Measurements from ENCODE around the gene PTBP3. TPM values are rescaled to one million over a fixed set of nuclear protein-coding genes. Genes with fewer than 3 reads are reported as not detected.

Gene PTBP3
- total RNA-seq, 2 donors from 2014 or later: 83.3 to 94.8 TPM

- H3K4me3 ChIP-seq (ENCODE audit: low read length): no peak overlapping the region
- no peaks in the 10 kb centered on the region for H3K27me3 ChIP-seq (ENCODE audit: control insufficient read depth, insufficient read depth, low read length, poor library complexity, severe bottlenecking)
- Mint-ChIP-seq H3K27ac (no peak overlapping the region), H3K9me3 (peaks cover 7% of the 10 kb centered on the region), H3K27me3 (ENCODE audit: insufficient read depth) (no peaks in the 10 kb centered on the region), H3K4me1 (peaks cover 26% of the 10 kb centered on the region), H3K36me3 (ENCODE audit: low read depth) (peaks cover 13% of the 10 kb centered on the region), H3K4me3 (no peak overlapping the region)
- H3K9me3 ChIP-seq (ENCODE audit: control insufficient read depth, low read length): peaks cover 7% of the 10 kb centered on the region
- peaks cover 10% of the 10 kb centered on the region for H3K36me3 ChIP-seq (ENCODE audit: control insufficient read depth, insufficient read depth, low read length)
- no peak for DNase-seq
- TF ChIP-seq, protein P1, sequence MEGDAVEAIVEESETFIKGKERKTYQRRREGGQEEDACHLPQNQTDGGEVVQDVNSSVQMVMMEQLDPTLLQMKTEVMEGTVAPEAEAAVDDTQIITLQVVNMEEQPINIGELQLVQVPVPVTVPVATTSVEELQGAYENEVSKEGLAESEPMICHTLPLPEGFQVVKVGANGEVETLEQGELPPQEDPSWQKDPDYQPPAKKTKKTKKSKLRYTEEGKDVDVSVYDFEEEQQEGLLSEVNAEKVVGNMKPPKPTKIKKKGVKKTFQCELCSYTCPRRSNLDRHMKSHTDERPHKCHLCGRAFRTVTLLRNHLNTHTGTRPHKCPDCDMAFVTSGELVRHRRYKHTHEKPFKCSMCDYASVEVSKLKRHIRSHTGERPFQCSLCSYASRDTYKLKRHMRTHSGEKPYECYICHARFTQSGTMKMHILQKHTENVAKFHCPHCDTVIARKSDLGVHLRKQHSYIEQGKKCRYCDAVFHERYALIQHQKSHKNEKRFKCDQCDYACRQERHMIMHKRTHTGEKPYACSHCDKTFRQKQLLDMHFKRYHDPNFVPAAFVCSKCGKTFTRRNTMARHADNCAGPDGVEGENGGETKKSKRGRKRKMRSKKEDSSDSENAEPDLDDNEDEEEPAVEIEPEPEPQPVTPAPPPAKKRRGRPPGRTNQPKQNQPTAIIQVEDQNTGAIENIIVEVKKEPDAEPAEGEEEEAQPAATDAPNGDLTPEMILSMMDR (conservative IDR thresholded peaks at IDR 0.05): no peak
- WGBS, 2 experiments (ENCODE audit: insufficient coverage in 1 of 2, insufficient read length in 1 of 2): 75 to 77% methylated on average over 2 to 3 of the region's 3 CpGs
- H3K4me1 ChIP-seq (ENCODE audit: control insufficient read depth, insufficient read depth, low read length): peaks cover 7% of the 10 kb centered on the region
- H3K27ac ChIP-seq (ENCODE audit: low read depth, low read length): no peak overlapping the region
- H3K9ac ChIP-seq (ENCODE audit: extremely low read depth, low read length, poor library complexity, severe bottlenecking): no peak overlapping the region
Measured at GRCh38 chr9:112278152-112278551, 55.3 kb downstream of the PTBP3 start.

GRCh38 chr9:112274600-112274999, 58.8 kb downstream of the PTBP3 start:
- Mint-ChIP-seq H3K27me3 (ENCODE audit: insufficient read depth) (no peaks in the 10 kb centered on the region), H3K9me3 (no peaks in the 10 kb centered on the region), H3K27ac (no peak overlapping the region), H3K4me1 (peaks cover 26% of the 10 kb centered on the region), H3K36me3 (ENCODE audit: low read depth) (peaks cover 13% of the 10 kb centered on the region), H3K4me3 (no peak overlapping the region)
- Histone ChIP-seq H3K27ac (ENCODE audit: low read depth, low read length) (no peak overlapping the region), H3K36me3 (ENCODE audit: control insufficient read depth, insufficient read depth, low read length) (peaks cover 17% of the 10 kb centered on the region), H3K4me1 (ENCODE audit: control insufficient read depth, insufficient read depth, low read length) (peaks cover 7% of the 10 kb centered on the region), H3K9ac (ENCODE audit: extremely low read depth, low read length, poor library complexity, severe bottlenecking) (no peak overlapping the region), H3K4me3 (ENCODE audit: low read length) (no peak overlapping the region), H3K9me3 (ENCODE audit: control insufficient read depth, low read length) (no peaks in the 10 kb centered on the region), H3K27me3 (ENCODE audit: control insufficient read depth, insufficient read depth, low read length, poor library complexity, severe bottlenecking) (no peaks in the 10 kb centered on the region)
- TF ChIP-seq, protein P1 (conservative IDR thresholded peaks at IDR 0.05): no peak
- WGBS, 2 experiments (ENCODE audit: insufficient coverage in 1 of 2, insufficient read length in 1 of 2): 98 to 100% methylated on average over 1 of the region's 1 CpG
- no peak for DNase-seq

DNA sequence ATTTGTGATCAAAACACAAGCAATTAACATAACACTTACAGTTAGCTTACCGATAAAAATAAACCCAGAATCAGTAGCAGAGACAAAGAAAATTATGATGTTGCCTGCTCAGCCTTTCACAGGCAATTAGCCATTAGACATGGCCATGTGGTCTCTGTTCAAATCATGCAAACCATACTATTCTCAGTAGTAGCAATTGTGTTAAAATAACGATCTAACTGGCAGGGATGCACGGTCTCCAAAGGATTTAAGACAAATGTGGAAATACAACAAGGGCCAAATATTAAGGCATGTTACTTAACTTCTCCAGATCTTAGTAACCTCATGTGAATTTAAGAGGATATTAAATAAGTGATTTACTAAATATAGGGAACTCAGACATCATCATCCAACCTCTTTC, 59.5 kb downstream of the PTBP3 start:
- no peak overlapping the region for H3K27ac ChIP-seq (ENCODE audit: low read depth, low read length)
- no peaks in the 10 kb centered on the region for H3K27me3 Mint-ChIP-seq (ENCODE audit: insufficient read depth)
- no peak overlapping the region for H3K9ac ChIP-seq (ENCODE audit: extremely low read depth, low read length, poor library complexity, severe bottlenecking)
- peaks cover 13% of the 10 kb centered on the region for H3K36me3 Mint-ChIP-seq (ENCODE audit: low read depth)
- H3K36me3 ChIP-seq (ENCODE audit: control insufficient read depth, insufficient read depth, low read length): peaks cover 17% of the 10 kb centered on the region
- no peak for DNase-seq
- no peaks in the 10 kb centered on the region for H3K27me3 ChIP-seq (ENCODE audit: control insufficient read depth, insufficient read depth, low read length, poor library complexity, severe bottlenecking)
- H3K9me3 ChIP-seq (ENCODE audit: control insufficient read depth, low read length): no peaks in the 10 kb centered on the region
- no peaks in the 10 kb centered on the region for H3K9me3 Mint-ChIP-seq
- TF ChIP-seq, protein P1 (conservative IDR thresholded peaks at IDR 0.05): no peak
- WGBS, 2 experiments (ENCODE audit: insufficient coverage in 1 of 2, insufficient read length in 1 of 2): 92 to 100% methylated on average over 3 of the region's 3 CpGs
- H3K4me3 ChIP-seq (ENCODE audit: low read length): no peak overlapping the region
- H3K27ac Mint-ChIP-seq: no peak overlapping the region
- peaks cover 21% of the 10 kb centered on the region for H3K4me1 Mint-ChIP-seq
- peaks cover 7% of the 10 kb centered on the region for H3K4me1 ChIP-seq (ENCODE audit: control insufficient read depth, insufficient read depth, low read length)
- no peak overlapping the region for H3K4me3 Mint-ChIP-seq
